Large intestine (tissue), 3 donors: Measurements from ENCODE around the gene ARHGAP21. TPM values are rescaled to one million over a fixed set of nuclear protein-coding genes. Genes with fewer than 3 reads are reported as not detected.
"Not testable (repeated sequence)": the region's sequence is repeated elsewhere in the genome, so short reads cannot be mapped to it uniquely, and the experiment has no call there.

Experiments
- DNase-seq, 2 donors: peaks; one replicate each; pipeline versions ENCODE4 v3.0.0 to v3.0.0-alpha.2; 2013
- H3K27ac ChIP-seq: one replicate; pipeline ENCODE4 v1.5.1; 2013; ENCODE audit warnings: low read length
- H3K27me3 ChIP-seq: 2 replicates; pipeline ENCODE4 v1.6.1; 2013; ENCODE audit warnings: low read length; ENCODE audit not compliant: control insufficient read depth, insufficient read depth
- H3K36me3 ChIP-seq: 2 replicates; pipeline ENCODE4 v1.6.1; 2013; ENCODE audit warnings: low read length; ENCODE audit not compliant: control insufficient read depth, insufficient read depth
- H3K4me1 ChIP-seq: one replicate; pipeline ENCODE4 v1.6.1; 2013; ENCODE audit warnings: low read length; ENCODE audit not compliant: control insufficient read depth, insufficient read depth
- H3K4me3 ChIP-seq: one replicate; pipeline ENCODE4 v1.5.1; 2013; ENCODE audit warnings: low read length
- H3K9me3 ChIP-seq: one replicate; pipeline ENCODE4 v1.6.1; 2013; ENCODE audit warnings: mild to moderate bottlenecking, low read depth, low read length, moderate library complexity; ENCODE audit not compliant: control insufficient read depth
- WGBS: methylation state at CpG from one replicate; pipeline ENCODE4 v1.1.5; 2013; ENCODE audit warnings: low lambda C conversion rate; ENCODE audit not compliant: insufficient coverage; 5-methylcytosine and 5-hydroxymethylcytosine counted together
- polyA plus RNA-seq: library from polyadenylated mRNA; unstranded; fragments of 120-200 nt; gene quantifications from one replicate; pipeline ENCODE4 v1.2.1, GENCODE V29; 2013

Gene ARHGAP21
- polyA plus RNA-seq, 1 donor = 55.4 TPM

DNA sequence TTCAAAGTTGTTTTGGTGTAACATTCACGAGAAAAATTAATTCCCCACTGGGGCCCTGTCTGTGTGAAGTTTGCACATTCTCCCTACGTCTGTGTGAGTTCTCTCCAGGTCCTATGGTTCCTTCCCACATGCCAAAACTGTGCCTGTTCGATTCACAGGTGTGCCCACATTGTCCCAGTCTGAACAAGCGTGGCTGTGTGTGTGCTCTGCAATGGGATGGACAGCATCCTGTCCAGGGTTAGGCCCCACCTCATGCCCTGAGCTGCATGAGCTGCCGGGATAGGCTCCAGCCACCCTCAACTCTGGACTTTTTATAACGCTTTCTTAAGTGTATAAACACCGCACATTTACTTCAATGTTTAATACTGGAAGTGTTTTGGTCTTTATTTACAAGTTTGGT lies 55.4 kb downstream of the ARHGAP21 start:
- H3K36me3 ChIP-seq = peaks cover 9% of the 10 kb centered on the region
- H3K27me3 ChIP-seq = no peaks in the 10 kb centered on the region
- no peak overlapping the region for H3K27ac ChIP-seq
- no peak overlapping the region for H3K4me3 ChIP-seq
- no peaks in the 10 kb centered on the region for H3K4me1 ChIP-seq
- 100% methylated on average over 2 of the region's 7 CpGs for WGBS
- DNase-seq = no peak
- no peaks in the 10 kb centered on the region for H3K9me3 ChIP-seq

- Histone ChIP-seq H3K4me1 (no peaks in the 10 kb centered on the region), H3K27me3 (no peaks in the 10 kb centered on the region), H3K27ac (no peak overlapping the region), H3K4me3 (no peak overlapping the region), H3K36me3 (peaks cover 9% of the 10 kb centered on the region), H3K9me3 (no peaks in the 10 kb centered on the region)
- no CpG with 5 or more reads among the region's 1 CpG for whole genome bisulfite sequencing
- DNase-seq = no peak
Measured at GRCh38 chr10:24664991-24665390, 58.7 kb downstream of the ARHGAP21 start.

DNA sequence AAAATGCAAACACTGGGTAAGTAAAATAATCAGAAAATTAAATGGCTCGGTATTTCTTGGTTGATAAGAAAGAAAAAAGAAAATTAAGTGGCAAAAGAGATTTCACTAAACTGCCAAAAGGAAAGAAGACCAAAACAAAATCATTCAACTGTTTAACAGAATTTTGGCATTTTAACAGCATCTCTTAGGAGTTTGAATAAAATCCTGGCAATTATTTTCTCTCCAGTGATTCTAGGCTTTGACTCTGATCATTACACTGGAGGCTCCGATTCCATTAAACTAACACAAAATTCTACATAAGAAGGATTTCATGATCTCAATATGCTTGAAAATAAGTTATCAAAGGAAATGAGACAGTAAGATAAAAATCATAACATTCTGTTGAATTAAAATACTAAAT lies 62.3 kb downstream of the ARHGAP21 start:
- Histone ChIP-seq H3K27me3 (no peaks in the 10 kb centered on the region), H3K4me1 (no peaks in the 10 kb centered on the region), H3K27ac (no peak overlapping the region), H3K36me3 (peaks cover 13% of the 10 kb centered on the region), H3K9me3 (no peaks in the 10 kb centered on the region), H3K4me3 (no peak overlapping the region)
- 91% methylated on average over 1 of the region's 2 CpGs for WGBS
- no peak for DNase-seq

DNA sequence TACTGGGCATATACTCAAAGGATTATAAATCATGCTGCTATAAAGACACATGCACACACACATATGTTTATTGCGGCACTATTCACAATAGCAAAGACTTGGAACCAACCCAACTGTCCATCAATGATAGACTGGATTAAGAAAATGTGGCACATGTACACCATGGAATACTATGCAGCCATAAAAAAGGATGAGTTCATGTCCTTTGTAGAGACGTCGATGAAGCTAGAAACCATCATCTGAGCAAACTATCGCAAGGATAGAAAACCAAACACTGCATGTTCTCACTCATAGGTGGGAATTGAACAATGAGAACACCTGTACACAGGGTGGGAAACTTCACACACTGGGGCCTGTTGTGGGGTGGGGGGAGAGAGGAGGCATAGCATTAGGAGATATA lies 65.4 kb downstream of the ARHGAP21 start:
- not testable (repeated sequence) for H3K27me3 ChIP-seq, H3K9me3 ChIP-seq, H3K36me3 ChIP-seq, H3K27ac ChIP-seq, H3K4me3 ChIP-seq, DNase-seq, H3K4me1 ChIP-seq
- no CpG with 5 or more reads among the region's 4 CpGs for WGBS

GRCh38 chr10:24656326-24656725 lies 67.4 kb downstream of the ARHGAP21 start:
- not testable (repeated sequence) for H3K4me3 ChIP-seq, H3K27ac ChIP-seq, DNase-seq, H3K27me3 ChIP-seq, H3K9me3 ChIP-seq, H3K4me1 ChIP-seq, H3K36me3 ChIP-seq
- no CpG with 5 or more reads among the region's 33 CpGs for WGBS

DNA sequence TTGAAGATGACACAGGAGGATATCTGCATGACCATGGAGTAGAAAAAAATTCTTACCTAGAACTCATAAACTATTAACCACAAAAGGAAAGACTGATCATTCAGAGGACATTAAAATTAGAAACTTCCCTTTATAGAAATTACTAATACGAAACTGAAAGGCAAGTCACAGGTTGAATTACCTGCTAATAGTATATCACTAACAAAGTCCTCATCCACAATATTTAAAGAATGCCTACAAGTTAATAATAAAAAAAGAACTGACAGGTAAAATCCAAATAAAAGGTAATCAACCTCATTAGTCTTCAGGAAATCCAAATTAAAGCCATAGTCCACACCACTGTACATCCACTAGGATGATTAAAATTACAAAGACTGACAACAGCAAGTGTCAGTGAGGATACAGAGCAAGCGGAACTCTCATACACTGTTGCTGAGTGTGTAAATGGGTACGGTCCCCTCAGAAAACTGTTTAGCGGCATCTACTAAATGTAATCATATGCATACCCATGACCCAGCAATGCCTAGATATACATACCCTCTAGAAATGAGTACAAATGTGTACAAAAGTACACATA lies 71.2 kb downstream of the ARHGAP21 start:
- H3K4me1 ChIP-seq = no peaks in the 10 kb centered on the region
- WGBS = 100% methylated on average over 3 of the region's 4 CpGs
- no peak overlapping the region for H3K4me3 ChIP-seq
- no peaks in the 10 kb centered on the region for H3K27me3 ChIP-seq
- no peaks in the 10 kb centered on the region for H3K36me3 ChIP-seq
- no peak for DNase-seq
- no peaks in the 10 kb centered on the region for H3K9me3 ChIP-seq
- no peak overlapping the region for H3K27ac ChIP-seq

DNA sequence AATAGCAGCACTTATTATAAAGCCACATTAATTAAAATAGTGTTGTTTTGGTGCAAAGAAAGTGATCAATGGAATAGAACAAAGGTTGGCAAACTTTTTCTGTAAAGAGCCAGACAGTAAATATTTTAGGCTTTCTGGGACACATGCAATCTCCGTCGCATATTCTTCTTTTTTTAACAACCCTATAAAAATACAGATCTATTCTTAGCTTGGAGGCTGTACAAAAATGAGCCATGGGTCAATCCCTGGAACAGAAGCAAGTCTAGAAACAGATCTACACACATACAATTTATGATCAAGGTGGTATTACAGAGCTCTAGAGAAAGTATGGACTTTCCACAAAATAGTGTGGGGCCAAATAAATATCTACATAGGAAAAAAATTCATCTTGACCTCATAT lies 71.8 kb downstream of the ARHGAP21 start:
- no CpG with 5 or more reads among the region's 2 CpGs for WGBS
- no peak overlapping the region for H3K27ac ChIP-seq

GRCh38 chr10:24650669-24651391 lies 72.9 kb downstream of the ARHGAP21 start:
- H3K4me1 ChIP-seq = no peaks in the 10 kb centered on the region
- no peaks in the 10 kb centered on the region for H3K9me3 ChIP-seq
- H3K36me3 ChIP-seq = no peaks in the 10 kb centered on the region
- no peak overlapping the region for H3K27ac ChIP-seq
- WGBS = no CpG with 5 or more reads among the region's 4 CpGs
- no peak overlapping the region for H3K4me3 ChIP-seq
- H3K27me3 ChIP-seq = no peaks in the 10 kb centered on the region
- DNase-seq = no peak

More for the DNA sequence above, 71.8 kb downstream of the ARHGAP21 start:
- Histone ChIP-seq H3K36me3 (no peaks in the 10 kb centered on the region), H3K4me3 (no peak overlapping the region), H3K4me1 (no peaks in the 10 kb centered on the region), H3K27me3 (no peaks in the 10 kb centered on the region), H3K9me3 (no peaks in the 10 kb centered on the region)
- DNase-seq = no peak

GRCh38 chr10:24645784-24646183 lies 77.9 kb downstream of the ARHGAP21 start:
- Histone ChIP-seq H3K27ac (no peak overlapping the region), H3K4me3 (no peak overlapping the region), H3K9me3 (no peaks in the 10 kb centered on the region), H3K36me3 (no peaks in the 10 kb centered on the region), H3K27me3 (no peaks in the 10 kb centered on the region), H3K4me1 (no peaks in the 10 kb centered on the region)
- peak in 1 of 2 donors; percentile 11 for DNase-seq

DNA sequence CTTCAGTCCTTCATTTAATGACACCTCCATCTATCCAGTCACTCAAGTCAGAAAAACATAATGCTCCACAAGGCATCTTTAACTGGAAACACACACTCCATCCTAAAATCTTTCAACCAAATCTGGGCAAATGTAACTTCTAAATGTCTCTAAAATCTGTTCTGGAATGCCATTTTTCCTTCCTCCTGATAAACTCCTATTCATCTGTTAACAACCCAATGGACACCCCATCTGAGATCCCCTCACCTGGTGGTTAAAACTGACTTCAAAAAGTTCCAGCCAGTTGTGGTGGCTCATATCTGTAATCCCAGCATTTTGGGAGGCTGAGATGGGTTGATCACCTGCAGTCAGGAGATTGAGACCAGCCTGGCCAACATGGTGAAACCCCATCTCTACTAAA lies 78.7 kb downstream of the ARHGAP21 start:
- no peaks in the 10 kb centered on the region for H3K27me3 ChIP-seq
- DNase-seq = no peak
- no peak overlapping the region for H3K4me3 ChIP-seq
- H3K36me3 ChIP-seq = no peaks in the 10 kb centered on the region
- H3K27ac ChIP-seq = no peak overlapping the region
- H3K4me1 ChIP-seq = no peaks in the 10 kb centered on the region
- no peaks in the 10 kb centered on the region for H3K9me3 ChIP-seq

DNA sequence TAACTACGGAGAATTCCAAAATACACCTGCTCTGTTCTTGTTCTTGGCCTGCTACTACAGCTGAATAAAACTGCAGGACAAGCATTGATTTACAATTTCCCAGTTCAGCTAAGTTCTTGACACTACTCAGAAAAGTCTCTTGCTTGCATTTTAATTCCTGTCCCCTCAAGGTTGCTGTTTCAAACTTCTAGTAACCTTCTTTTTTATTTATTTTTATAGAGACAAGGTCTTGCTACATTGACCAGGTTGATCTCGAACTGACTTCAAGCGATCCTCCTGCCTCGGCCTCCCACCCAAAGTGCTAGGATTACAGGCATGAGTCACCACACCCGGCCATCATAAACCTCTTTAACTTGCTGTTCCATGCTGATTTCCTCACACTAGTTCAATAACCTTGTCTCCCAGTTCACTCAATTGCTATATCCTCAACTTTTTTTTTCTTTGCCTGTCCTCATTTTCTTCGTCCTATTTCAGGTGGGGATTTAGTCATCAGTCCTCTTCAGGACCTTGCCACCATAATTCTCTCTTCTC lies 79.9 kb downstream of the ARHGAP21 start:
- H3K27ac ChIP-seq = no peak overlapping the region
- H3K9me3 ChIP-seq = no peaks in the 10 kb centered on the region
- no peak for DNase-seq
- no peak overlapping the region for H3K4me3 ChIP-seq
- no CpG with 5 or more reads among the region's 6 CpGs for WGBS
- no peaks in the 10 kb centered on the region for H3K36me3 ChIP-seq
- no peaks in the 10 kb centered on the region for H3K27me3 ChIP-seq
- no peaks in the 10 kb centered on the region for H3K4me1 ChIP-seq
